BE2C (cell line): Measurements from ENCODE around the gene MAPK6.

Experiments used
- DNase-seq: peaks from one replicate; pipeline ENCODE4 v3.0.0-alpha.2; 2020
- H3K27me3 ChIP-seq: fragments of 250-450 bp; sonication (Bioruptor Pico); 2 replicates; pipeline ENCODE4 v1.5.1; 2020; ENCODE audit warnings: mild to moderate bottlenecking
- H3K36me3 ChIP-seq: fragments of 250-450 bp; sonication (Bioruptor Pico); 2 replicates; pipeline ENCODE4 v1.5.1; 2020; ENCODE audit warnings: mild to moderate bottlenecking
- H3K4me1 ChIP-seq: fragments of 250-450 bp; sonication (Bioruptor Pico); 2 replicates; pipeline ENCODE4 v1.5.1; 2020
- H3K4me3 ChIP-seq: 2 replicates; pipeline ENCODE4 v1.5.1; 2011; ENCODE audit warnings: low read depth, low read length
- H3K9me3 ChIP-seq: fragments of 250-450 bp; sonication (Bioruptor Pico); 2 replicates; pipeline ENCODE4 v1.5.1; 2020
- CTCF ChIP-seq: IDR thresholded peaks from 2 replicates; pipeline ENCODE4 v1.5.1; 2012; ENCODE audit warnings: mild to moderate bottlenecking, low read depth, low read length

The MAPK6 gene

DNA sequence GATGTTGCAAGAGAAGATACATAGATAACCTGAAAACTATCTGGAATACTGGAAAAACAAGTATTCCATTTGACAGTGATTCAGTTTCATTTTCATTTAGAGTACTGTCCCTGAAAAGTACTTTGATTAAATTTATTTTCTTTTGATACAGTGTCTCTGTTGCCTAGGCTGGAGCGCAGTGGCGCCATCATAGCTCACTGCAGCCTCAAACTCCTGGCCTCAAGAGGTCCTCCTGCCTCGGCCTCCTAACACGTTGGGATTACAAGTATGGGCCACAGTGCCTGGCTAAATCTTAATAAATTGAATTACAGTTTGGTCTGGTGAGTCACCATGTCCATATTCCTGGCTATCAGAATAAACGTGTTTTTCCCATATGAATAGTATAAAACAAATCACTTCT, 45.8 kb upstream of the MAPK6 start:
- Histone ChIP-seq H3K27me3 (no peaks in the 10 kb centered on the region), H3K4me1 (no peaks in the 10 kb centered on the region), H3K36me3 (no peaks in the 10 kb centered on the region), H3K9me3 (no peaks in the 10 kb centered on the region), H3K4me3 (no peak overlapping the region)
- DNase-seq = no peak
- no peak for TF ChIP-seq CTCF

- TF ChIP-seq CTCF = no peak
- H3K36me3 ChIP-seq = no peaks in the 10 kb centered on the region
- no peaks in the 10 kb centered on the region for H3K27me3 ChIP-seq
- no peak for DNase-seq
- no peak overlapping the region for H3K4me3 ChIP-seq
- no peaks in the 10 kb centered on the region for H3K9me3 ChIP-seq
- H3K4me1 ChIP-seq = no peaks in the 10 kb centered on the region
Measured at GRCh38 chr15:51973775-51974174, 45.2 kb upstream of the MAPK6 start.

GRCh38 chr15:51982013-51982769, 36.8 kb upstream of the MAPK6 start:
- no peaks in the 10 kb centered on the region for H3K9me3 ChIP-seq
- H3K4me3 ChIP-seq = peak overlapping the region; percentile 32
- peak; percentile 39 for DNase-seq
- no peaks in the 10 kb centered on the region for H3K36me3 ChIP-seq
- TF ChIP-seq CTCF = peak; percentile 57
- H3K4me1 ChIP-seq = no peaks in the 10 kb centered on the region
- H3K27me3 ChIP-seq = no peaks in the 10 kb centered on the region

- Histone ChIP-seq H3K4me1 (no peaks in the 10 kb centered on the region), H3K4me3 (no peak overlapping the region), H3K9me3 (no peaks in the 10 kb centered on the region), H3K27me3 (no peaks in the 10 kb centered on the region), H3K36me3 (no peaks in the 10 kb centered on the region)
- DNase-seq = no peak
- TF ChIP-seq CTCF = no peak
Measured at GRCh38 chr15:51982770-51983103, 36.3 kb upstream of the MAPK6 start.

- H3K36me3 ChIP-seq = no peaks in the 10 kb centered on the region
- no peak for DNase-seq
- no peak for TF ChIP-seq CTCF
- no peaks in the 10 kb centered on the region for H3K4me1 ChIP-seq
- H3K9me3 ChIP-seq = no peaks in the 10 kb centered on the region
- no peaks in the 10 kb centered on the region for H3K27me3 ChIP-seq
- H3K4me3 ChIP-seq = no peak overlapping the region
Measured at GRCh38 chr15:51991141-51991540, 27.9 kb upstream of the MAPK6 start.

- DNase-seq = no peak
- Histone ChIP-seq H3K9me3 (no peaks in the 10 kb centered on the region), H3K27me3 (no peaks in the 10 kb centered on the region), H3K4me3 (no peak overlapping the region), H3K4me1 (no peaks in the 10 kb centered on the region), H3K36me3 (no peaks in the 10 kb centered on the region)
- TF ChIP-seq CTCF = no peak
Measured at GRCh38 chr15:51992953-51993352, 26.1 kb upstream of the MAPK6 start.
